Activated T-cell treated with anti-CD3 and anti-CD28 coated beads, Interleukin-2, amount 50 U/mL, for 1 hour (primary cell): ENCODE measurements around the gene RSBN1.
"Not testable (repeated sequence)": the region's sequence is repeated elsewhere in the genome, so short reads cannot be mapped to it uniquely, and the experiment has no call there.

Experiments used
- DNase-seq: peaks from one replicate; pipeline ENCODE4 v3.0.0-alpha.2; 2020

Gene RSBN1

GRCh38 chr1:113779542-113779941 is 32.7 kb downstream of the RSBN1 start:
- DNase-seq: no peak

- DNase-seq: no peak
Observed at GRCh38 chr1:113777561-113777960, 34.7 kb downstream of the RSBN1 start.

GRCh38 chr1:113770031-113770430 is 42.2 kb downstream of the RSBN1 start:
- DNase-seq: no peak

- DNase-seq: no peak
Observed at GRCh38 chr1:113769601-113769970, 42.7 kb downstream of the RSBN1 start.

- DNase-seq: no peak
Observed at GRCh38 chr1:113768916-113769600, 43.2 kb downstream of the RSBN1 start.

GRCh38 chr1:113765306-113766230 is 46.7 kb downstream of the RSBN1 start:
- DNase-seq: no peak

- DNase-seq: no peak
Observed at GRCh38 chr1:113763661-113764060, 48.6 kb downstream of the RSBN1 start.

- no peak for DNase-seq
Observed at GRCh38 chr1:113761937-113762336, 50.3 kb downstream of the RSBN1 start.

- DNase-seq: no peak
Observed at GRCh38 chr1:113760102-113761080, 51.9 kb downstream of the RSBN1 start.

GRCh38 chr1:113759333-113760101 is 52.8 kb downstream of the RSBN1 start, which contains the start of gene PHTF1:
TSS of gene PHTF1 (minus strand) at chr1:113759486. CDS start at chr1:113758703, 783 bp downstream.
- peak; percentile 67 for DNase-seq

GRCh38 chr1:113758631-113759332 is 53.5 kb downstream of the RSBN1 start:
- DNase-seq: peak; percentile 70

GRCh38 chr1:113756461-113756860 is 55.8 kb downstream of the RSBN1 start:
- no peak for DNase-seq

- not testable (repeated sequence) for DNase-seq
Observed at GRCh38 chr1:113753333-113753732, 58.9 kb downstream of the RSBN1 start.

GRCh38 chr1:113751516-113751915 is 60.8 kb downstream of the RSBN1 start:
- no peak for DNase-seq

GRCh38 chr1:113751114-113751513 is 61.2 kb downstream of the RSBN1 start:
- DNase-seq: no peak

GRCh38 chr1:113749402-113749801 is 62.9 kb downstream of the RSBN1 start:
- DNase-seq: no peak

- DNase-seq: no peak
Observed at GRCh38 chr1:113747376-113747775, 64.9 kb downstream of the RSBN1 start.

GRCh38 chr1:113745425-113745824 is 66.9 kb downstream of the RSBN1 start:
- no peak for DNase-seq

- no peak for DNase-seq
Observed at GRCh38 chr1:113744114-113744513, 68.2 kb downstream of the RSBN1 start.

GRCh38 chr1:113742515-113742914 is 69.8 kb downstream of the RSBN1 start:
- no peak for DNase-seq

- no peak for DNase-seq
Observed at GRCh38 chr1:113734357-113735055, 77.8 kb downstream of the RSBN1 start.
